Activated CD4-positive, alpha-beta T cell treated with anti-CD3 and anti-CD28 coated beads for 1 hour (primary cell): Measurements from ENCODE around the gene DGKK.
"Not testable (repeated sequence)": the region's sequence is repeated elsewhere in the genome, so short reads cannot be mapped to it uniquely, and the experiment has no call there.

Experiments
- DNase-seq: peaks from one replicate; pipeline ENCODE4 v3.0.0-alpha.2; 2020

Gene DGKK

GRCh38 chrX:50430917-50431575, 39.6 kb downstream of the DGKK start:
- no peak for DNase-seq

GRCh38 chrX:50428174-50428573, 42.5 kb downstream of the DGKK start:
- no peak for DNase-seq

DNA sequence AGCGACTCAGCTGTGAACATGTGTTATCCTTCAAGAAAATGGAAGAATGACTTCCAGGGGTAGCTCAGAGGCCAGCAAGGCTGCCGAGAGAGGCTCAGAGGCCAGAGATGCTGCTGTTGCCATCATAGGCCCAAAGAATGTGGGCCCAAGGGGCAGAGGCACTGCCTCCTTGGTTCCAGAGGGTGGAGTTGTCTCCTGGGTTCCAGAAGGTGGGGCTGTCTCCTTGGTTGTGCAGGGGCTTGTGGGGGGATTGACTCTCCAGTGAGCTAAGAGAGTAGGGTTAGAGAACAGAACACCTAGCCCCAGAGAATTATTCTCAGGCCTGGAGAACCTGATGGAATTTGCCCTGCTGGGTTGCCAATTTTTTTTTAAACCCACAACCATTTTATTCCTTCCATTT, 62.6 kb downstream of the DGKK start:
- DNase-seq, result no peak

DNA sequence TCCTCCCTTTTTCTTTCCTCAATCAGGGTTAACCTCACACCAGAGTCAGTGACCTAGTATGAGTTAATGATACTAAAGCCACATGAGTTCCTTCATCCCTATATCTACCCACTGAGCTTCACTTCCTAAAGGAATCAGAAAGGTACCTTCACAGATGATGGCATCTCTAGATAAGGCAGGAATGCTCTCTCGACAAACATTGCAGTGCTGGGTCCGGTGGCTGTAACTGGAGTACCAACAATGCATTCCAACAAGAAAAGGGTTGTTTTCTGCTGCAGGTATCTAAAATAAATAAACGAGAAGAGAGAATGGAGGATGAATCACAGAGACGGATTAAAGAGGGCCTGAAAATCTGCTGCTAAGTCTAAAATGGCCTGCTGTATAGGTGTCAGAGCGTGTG, 66.7 kb downstream of the DGKK start:
- no peak for DNase-seq

- DNase-seq, result no peak
Observed at GRCh38 chrX:50402886-50403285, 67.7 kb downstream of the DGKK start.

GRCh38 chrX:50393902-50394301, 76.7 kb downstream of the DGKK start:
- no peak for DNase-seq

DNA sequence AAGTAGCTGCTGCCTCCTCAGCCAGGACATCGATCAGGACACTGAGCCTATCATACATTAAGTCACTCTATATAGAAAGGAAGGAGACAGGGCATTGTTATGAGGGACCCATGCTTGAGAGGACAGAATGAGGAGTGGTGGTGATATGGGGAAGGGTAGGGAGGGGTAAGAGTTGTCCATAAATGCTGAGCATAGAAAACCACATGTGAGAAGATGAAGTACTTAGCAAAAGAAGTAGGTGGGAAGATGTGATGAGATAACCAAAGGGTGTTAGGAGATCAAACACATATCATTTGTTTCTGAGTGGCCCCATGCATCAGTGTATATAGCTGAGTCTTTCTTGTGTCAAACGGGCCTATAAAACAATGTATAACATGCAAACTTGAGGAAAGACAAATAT, 84.1 kb downstream of the DGKK start:
- no peak for DNase-seq

GRCh38 chrX:50381729-50382415, 88.8 kb downstream of the DGKK start:
- no peak for DNase-seq

GRCh38 chrX:50375481-50376267, 95.0 kb downstream of the DGKK start:
- no peak for DNase-seq

DNA sequence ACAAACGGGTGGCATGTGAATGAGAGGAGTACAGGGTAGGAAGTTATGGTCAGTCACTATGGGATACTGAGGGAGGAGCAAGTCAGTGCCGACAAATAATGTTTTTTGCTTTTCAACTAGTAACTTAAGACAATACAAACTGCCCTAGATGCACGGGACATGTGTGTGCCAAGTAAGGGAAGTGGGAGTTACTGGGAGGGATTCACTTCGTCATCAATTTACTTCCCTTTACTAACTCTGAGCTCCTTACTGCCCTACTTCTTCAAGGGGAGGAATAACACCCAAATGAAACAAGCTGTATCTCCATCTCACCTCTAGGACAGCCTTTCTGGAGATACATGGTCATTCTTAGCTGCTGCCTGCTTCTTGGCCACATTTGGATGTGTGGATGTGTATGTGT, 97.7 kb downstream of the DGKK start:
- DNase-seq, result no peak

DNA sequence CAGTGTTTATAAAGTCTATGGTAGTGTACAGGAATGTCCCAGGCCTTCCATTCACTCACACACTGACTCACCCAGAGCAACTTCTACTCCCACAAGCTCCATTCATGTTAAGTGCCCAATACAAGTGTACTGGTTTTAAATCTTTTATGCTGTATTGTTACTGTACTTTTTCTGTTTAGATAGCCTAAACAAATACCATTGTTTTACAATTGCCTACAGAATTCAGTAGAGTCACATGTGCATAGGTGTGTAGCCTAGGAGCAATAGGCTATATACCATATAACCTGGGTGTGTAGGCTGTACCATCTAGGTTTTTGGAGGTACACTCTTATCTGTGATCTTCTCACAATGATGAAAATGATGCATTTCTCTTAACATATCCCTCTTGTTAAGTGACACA, 126.7 kb downstream of the DGKK start:
- DNase-seq, result no peak

DNA sequence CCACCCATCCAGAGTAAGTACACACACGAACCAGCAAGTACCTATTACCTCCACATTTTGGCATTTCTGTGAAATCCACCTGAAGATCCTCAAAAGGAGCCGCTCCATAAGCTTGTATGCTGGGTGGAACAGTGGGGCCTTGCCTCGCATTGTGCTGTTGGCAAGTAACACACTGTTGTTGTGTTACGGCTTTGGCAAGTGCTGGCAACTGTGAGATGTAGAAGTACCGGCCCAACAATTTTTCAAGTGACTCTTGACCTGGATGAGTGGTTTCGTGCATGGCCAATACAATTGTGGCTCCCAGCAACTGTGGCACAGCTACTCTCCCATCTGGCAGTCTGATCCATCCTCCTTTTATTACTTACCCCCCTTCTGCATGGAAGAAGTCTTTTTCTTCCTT, 137.3 kb downstream of the DGKK start:
- DNase-seq, result no peak

- DNase-seq, result not testable (repeated sequence)
Observed at GRCh38 chrX:50332668-50333067, 138.0 kb downstream of the DGKK start.

GRCh38 chrX:50327235-50327634, 143.4 kb downstream of the DGKK start:
- no peak for DNase-seq
